HG03196 (cell line): ENCODE data around the gene RASL11B.

ENCODE experiments used
- ATAC-seq: cut with Tn5 transposase; IDR thresholded peaks from one replicate; pipeline ENCODE4 v1.9.1; 2021; ENCODE audit not compliant: unreplicated experiment

Gene RASL11B

GRCh38 chr4:52873191-52873590, 11.1 kb downstream of the RASL11B start:
- ATAC-seq, result no peak

- ATAC-seq, result no peak
Observed at GRCh38 chr4:52873861-52874343, 11.8 kb downstream of the RASL11B start.

- no peak for ATAC-seq
Observed at GRCh38 chr4:52874948-52875347, 12.8 kb downstream of the RASL11B start.

- ATAC-seq, result no peak
Observed at GRCh38 chr4:52876069-52876468, 14.0 kb downstream of the RASL11B start.

GRCh38 chr4:52877036-52877435, 14.9 kb downstream of the RASL11B start:
- no peak for ATAC-seq

GRCh38 chr4:52877694-52878093, 15.6 kb downstream of the RASL11B start:
- no peak for ATAC-seq

GRCh38 chr4:52879471-52879870, 17.4 kb downstream of the RASL11B start:
- ATAC-seq, result no peak

- ATAC-seq, result no peak
Observed at GRCh38 chr4:52880994-52881393, 18.9 kb downstream of the RASL11B start.

GRCh38 chr4:52883183-52883621, 21.1 kb downstream of the RASL11B start:
- no peak for ATAC-seq

- no peak for ATAC-seq
Observed at GRCh38 chr4:52883707-52884669, 21.9 kb downstream of the RASL11B start.

GRCh38 chr4:52884994-52885393, 22.9 kb downstream of the RASL11B start:
- ATAC-seq, result no peak

- ATAC-seq, result no peak
Observed at GRCh38 chr4:52889354-52889753, 27.2 kb downstream of the RASL11B start.

GRCh38 chr4:52889778-52890520, 27.8 kb downstream of the RASL11B start:
- ATAC-seq, result no peak

GRCh38 chr4:52890521-52890791, 28.3 kb downstream of the RASL11B start:
- ATAC-seq, result no peak

GRCh38 chr4:52891743-52892142, 29.6 kb downstream of the RASL11B start:
- ATAC-seq, result no peak

GRCh38 chr4:52892880-52893279, 30.8 kb downstream of the RASL11B start:
- ATAC-seq, result no peak

- ATAC-seq, result no peak
Observed at GRCh38 chr4:52894443-52894842, 32.3 kb downstream of the RASL11B start.

GRCh38 chr4:52903273-52903672, 41.2 kb downstream of the RASL11B start:
- no peak for ATAC-seq

- ATAC-seq, result no peak
Observed at GRCh38 chr4:52904421-52904820, 42.3 kb downstream of the RASL11B start.

- no peak for ATAC-seq
Observed at GRCh38 chr4:52907510-52907909, 45.4 kb downstream of the RASL11B start.

- ATAC-seq, result no peak
Observed at GRCh38 chr4:52910115-52910514, 48.0 kb downstream of the RASL11B start.

GRCh38 chr4:52911684-52912294, 49.7 kb downstream of the RASL11B start:
- no peak for ATAC-seq
